Muscle of leg (tissue), 11 donors: ENCODE measurements around the gene ANKRD24. TPM values are rescaled to one million over a fixed set of nuclear protein-coding genes. Genes with fewer than 3 reads are reported as not detected.
"Not testable (repeated sequence)": the region's sequence is repeated elsewhere in the genome, so short reads cannot be mapped to it uniquely, and the experiment has no call there.

Source experiments
- DNase-seq: peaks from one replicate; pipeline ENCODE4 v3.0.0; 2013
- H3K27ac ChIP-seq: one replicate; pipeline ENCODE4 v1.5.1; 2013; ENCODE audit warnings: mild to moderate bottlenecking, low read length, control low read depth
- H3K27me3 ChIP-seq: one replicate; pipeline ENCODE4 v1.6.1; 2013; ENCODE audit warnings: low read length; ENCODE audit not compliant: control insufficient read depth, insufficient read depth
- H3K36me3 ChIP-seq: one replicate; pipeline ENCODE4 v1.6.1; 2013; ENCODE audit warnings: low read length; ENCODE audit not compliant: control insufficient read depth, insufficient read depth
- H3K4me1 ChIP-seq: one replicate; pipeline ENCODE4 v1.6.1; 2013; ENCODE audit warnings: low read length; ENCODE audit not compliant: control insufficient read depth, insufficient read depth
- H3K4me3 ChIP-seq: one replicate; pipeline ENCODE4 v1.5.1; 2013; ENCODE audit warnings: low read length, control low read depth
- H3K9me3 ChIP-seq: replicated peaks from 2 replicates; pipeline ENCODE4 v1.6.1; 2013; ENCODE audit warnings: low read depth, low read length; ENCODE audit not compliant: control insufficient read depth
- WGBS: methylation state at CpG from one replicate; pipeline ENCODE4 v1.1.5; 2013; ENCODE audit warnings: missing lambda C conversion rate; ENCODE audit not compliant: insufficient coverage; 5-methylcytosine and 5-hydroxymethylcytosine counted together
- polyA plus RNA-seq, 8 donors: library from polyadenylated mRNA; unstranded; fragments of 120-200 nt; gene quantifications; one replicate each; pipeline versions ENCODE4 v1.2.1 to v1.2.3, GENCODE V29; 2013; ENCODE audit warnings: inconsistent platforms in 1 of 8, low replicate concordance in 1 of 8; ENCODE audit not compliant: insufficient read length in 8 of 8, insufficient read depth in 1 of 8
- total RNA-seq: library from RNA; stranded (reverse); fragments of 120-200 nt; gene quantifications from one replicate; pipeline ENCODE4 v1.2.4, GENCODE V29; 2013

The ANKRD24 gene
- total and polyA plus RNA-seq, 9 donors: 0.58 to 2.5 (median 1.1) TPM

- peak; percentile 28 for DNase-seq
- 19% methylated on average over 11 of the region's 19 CpGs for WGBS
- no peak within 1 kb of the TSS for H3K4me3 ChIP-seq
- no peak within 1 kb of the TSS for H3K27ac ChIP-seq
- no peaks in the 10 kb centered on the region for H3K9me3 ChIP-seq
- H3K4me1 ChIP-seq: peaks cover 12% of the 10 kb centered on the region
- H3K36me3 ChIP-seq: no peaks in the 10 kb centered on the region
- H3K27me3 ChIP-seq: peaks cover 3% of the 10 kb centered on the region
These were observed 46.9 kb downstream of the ANKRD24 start, which contains the start of gene EBI3 for GRCh38 chr19:4229179-4229931. Gene EBI3 (plus strand): TSS chr19:4229523. CDS start chr19:4229551, 28 bp downstream.

GRCh38 chr19:4230237-4230636, 47.7 kb downstream of the ANKRD24 start:
- 100% methylated on average over 1 of the region's 6 CpGs for WGBS
- not testable (repeated sequence) for H3K9me3 ChIP-seq, H3K27me3 ChIP-seq

GRCh38 chr19:4231521-4231920, 49.0 kb downstream of the ANKRD24 start:
- DNase-seq, H3K27me3 ChIP-seq, H3K9me3 ChIP-seq, H3K27ac ChIP-seq, H3K36me3 ChIP-seq, H3K4me3 ChIP-seq: not testable (repeated sequence)
- H3K4me1 ChIP-seq: peaks cover 12% of the 10 kb centered on the region
- 84% methylated on average over 5 of the region's 6 CpGs for WGBS

More at GRCh38 chr19:4230237-4230636, 47.7 kb downstream of the ANKRD24 start:
- not testable (repeated sequence) for H3K36me3 ChIP-seq, H3K27ac ChIP-seq, DNase-seq, H3K4me3 ChIP-seq
- H3K4me1 ChIP-seq: peaks cover 12% of the 10 kb centered on the region

- H3K36me3 ChIP-seq, DNase-seq, H3K27ac ChIP-seq, H3K9me3 ChIP-seq, H3K27me3 ChIP-seq, H3K4me3 ChIP-seq: not testable (repeated sequence)
- peaks cover 12% of the 10 kb centered on the region for H3K4me1 ChIP-seq
- 83% methylated on average over 1 of the region's 5 CpGs for WGBS
These were observed 49.6 kb downstream of the ANKRD24 start for GRCh38 chr19:4232139-4232538.

GRCh38 chr19:4232614-4233281, 50.3 kb downstream of the ANKRD24 start:
- H3K27me3 ChIP-seq: peaks cover 3% of the 10 kb centered on the region

GRCh38 chr19:4233282-4233853, 50.9 kb downstream of the ANKRD24 start:
- H3K4me1 ChIP-seq: peaks cover 12% of the 10 kb centered on the region
- no peak overlapping the region for H3K4me3 ChIP-seq
- peak; percentile 36 for DNase-seq
- H3K36me3 ChIP-seq: no peaks in the 10 kb centered on the region
- no peaks in the 10 kb centered on the region for H3K9me3 ChIP-seq
- H3K27me3 ChIP-seq: peaks cover 3% of the 10 kb centered on the region
- no peak overlapping the region for H3K27ac ChIP-seq
- 28% methylated on average over 11 of the region's 11 CpGs for WGBS

More at GRCh38 chr19:4232614-4233281, 50.3 kb downstream of the ANKRD24 start:
- H3K36me3 ChIP-seq: no peaks in the 10 kb centered on the region
- WGBS: 33% methylated on average over 21 of the region's 21 CpGs
- no peak overlapping the region for H3K27ac ChIP-seq
- peak; percentile 51 for DNase-seq
- no peaks in the 10 kb centered on the region for H3K9me3 ChIP-seq
- H3K4me1 ChIP-seq: peaks cover 12% of the 10 kb centered on the region
- H3K4me3 ChIP-seq: no peak overlapping the region

- 24% methylated on average over 11 of the region's 21 CpGs for WGBS
- Histone ChIP-seq H3K4me1 (peaks cover 8% of the 10 kb centered on the region), H3K9me3 (no peaks in the 10 kb centered on the region), H3K36me3 (no peaks in the 10 kb centered on the region), H3K27me3 (no peaks in the 10 kb centered on the region), H3K4me3 (no peak overlapping the region), H3K27ac (no peak overlapping the region)
- no peak for DNase-seq
These were observed 51.8 kb downstream of the ANKRD24 start for GRCh38 chr19:4234142-4234861.

GRCh38 chr19:4234862-4235201, 52.3 kb downstream of the ANKRD24 start:
- Histone ChIP-seq H3K4me1 (peaks cover 5% of the 10 kb centered on the region), H3K9me3 (no peaks in the 10 kb centered on the region), H3K27me3 (no peaks in the 10 kb centered on the region), H3K27ac (no peak overlapping the region), H3K36me3 (no peaks in the 10 kb centered on the region), H3K4me3 (no peak overlapping the region)
- WGBS: 58% methylated on average over 7 of the region's 13 CpGs
- no peak for DNase-seq

GRCh38 chr19:4237510-4237909, 55.0 kb downstream of the ANKRD24 start:
- not testable (repeated sequence) for H3K27ac ChIP-seq, H3K36me3 ChIP-seq, H3K27me3 ChIP-seq, H3K4me1 ChIP-seq, DNase-seq, H3K9me3 ChIP-seq, H3K4me3 ChIP-seq
- WGBS: 90% methylated on average over 12 of the region's 16 CpGs

GRCh38 chr19:4238831-4239230, 56.3 kb downstream of the ANKRD24 start:
- WGBS: no CpG with 5 or more reads among the region's 4 CpGs
- no peaks in the 10 kb centered on the region for H3K36me3 ChIP-seq
- no peaks in the 10 kb centered on the region for H3K9me3 ChIP-seq
- H3K27ac ChIP-seq: no peak overlapping the region
- no peaks in the 10 kb centered on the region for H3K4me1 ChIP-seq
- DNase-seq: no peak
- no peaks in the 10 kb centered on the region for H3K27me3 ChIP-seq
- H3K4me3 ChIP-seq: no peak overlapping the region
